ENCODE results near the gene MBNL2. TPM values are rescaled to one million over a fixed set of nuclear protein-coding genes. Genes with fewer than 3 reads are reported as not detected.

Gene MBNL2
- total RNA-seq, 1 donor, result 21.8 TPM

GRCh38 chr13:97231829-97232196, 9.7 kb downstream of the MBNL2 start:
- no peak for DNase-seq (ENCODE audit: low read depth in 2 of 3, low spot score in 2 of 3)

GRCh38 chr13:97233499-97233898, 11.4 kb downstream of the MBNL2 start:
- DNase-seq (ENCODE audit: low read depth in 2 of 3, low spot score in 2 of 3), result no peak

- DNase-seq (ENCODE audit: low read depth in 2 of 3, low spot score in 2 of 3), result no peak
Measured at GRCh38 chr13:97234236-97234635, 12.1 kb downstream of the MBNL2 start.

GRCh38 chr13:97234742-97235141, 12.6 kb downstream of the MBNL2 start:
- DNase-seq (ENCODE audit: low read depth in 2 of 3, low spot score in 2 of 3), result no peak

GRCh38 chr13:97235549-97236231, 13.6 kb downstream of the MBNL2 start:
- no peak for DNase-seq (ENCODE audit: low read depth in 2 of 3, low spot score in 2 of 3)

GRCh38 chr13:97237388-97237787, 15.3 kb downstream of the MBNL2 start:
- DNase-seq (ENCODE audit: low read depth in 2 of 3, low spot score in 2 of 3), result no peak

- no peak for DNase-seq (ENCODE audit: low read depth in 2 of 3, low spot score in 2 of 3)
Measured at GRCh38 chr13:97238432-97238831, 16.3 kb downstream of the MBNL2 start.

- DNase-seq (ENCODE audit: low read depth in 2 of 3, low spot score in 2 of 3), result no peak
Measured at GRCh38 chr13:97238883-97239282, 16.8 kb downstream of the MBNL2 start.

GRCh38 chr13:97239306-97239705, 17.2 kb downstream of the MBNL2 start:
- DNase-seq (ENCODE audit: low read depth in 2 of 3, low spot score in 2 of 3), result no peak

- no peak for DNase-seq (ENCODE audit: low read depth in 2 of 3, low spot score in 2 of 3)
Measured at GRCh38 chr13:97239943-97240787, 18.0 kb downstream of the MBNL2 start.

GRCh38 chr13:97240788-97241734, 18.9 kb downstream of the MBNL2 start:
- DNase-seq (ENCODE audit: low read depth in 2 of 3, low spot score in 2 of 3), result no peak

- DNase-seq (ENCODE audit: low read depth in 2 of 3, low spot score in 2 of 3), result no peak
Measured at GRCh38 chr13:97241761-97242160, 19.6 kb downstream of the MBNL2 start.

GRCh38 chr13:97242755-97243497, 20.8 kb downstream of the MBNL2 start:
- no peak for DNase-seq (ENCODE audit: low read depth in 2 of 3, low spot score in 2 of 3)

GRCh38 chr13:97243915-97244781, 22.0 kb downstream of the MBNL2 start:
- no peak for DNase-seq (ENCODE audit: low read depth in 2 of 3, low spot score in 2 of 3)

GRCh38 chr13:97245011-97245410, 22.9 kb downstream of the MBNL2 start:
- DNase-seq (ENCODE audit: low read depth in 2 of 3, low spot score in 2 of 3), result no peak

- DNase-seq (ENCODE audit: low read depth in 2 of 3, low spot score in 2 of 3), result no peak
Measured at GRCh38 chr13:97246596-97247158, 24.5 kb downstream of the MBNL2 start.

GRCh38 chr13:97248243-97248642, 26.1 kb downstream of the MBNL2 start:
- no peak for DNase-seq (ENCODE audit: low read depth in 2 of 3, low spot score in 2 of 3)

GRCh38 chr13:97249093-97249795, 27.1 kb downstream of the MBNL2 start:
- DNase-seq (ENCODE audit: low read depth in 2 of 3, low spot score in 2 of 3), result no peak
